Fibroblast of skin of right biceps (primary cell): ENCODE measurements around the gene HIVEP3.
A peak's percentile ranks its signal among the peaks of the same experiment; 100 is the strongest.

Experiments used
- DNase-seq: peaks from one replicate; pipeline ENCODE4 v3.0.0-alpha.2; 2013

Gene HIVEP3

GRCh38 chr1:41677620-41678019 lies 241.1 kb downstream of the HIVEP3 start:
- peak; percentile 60 for DNase-seq

DNA sequence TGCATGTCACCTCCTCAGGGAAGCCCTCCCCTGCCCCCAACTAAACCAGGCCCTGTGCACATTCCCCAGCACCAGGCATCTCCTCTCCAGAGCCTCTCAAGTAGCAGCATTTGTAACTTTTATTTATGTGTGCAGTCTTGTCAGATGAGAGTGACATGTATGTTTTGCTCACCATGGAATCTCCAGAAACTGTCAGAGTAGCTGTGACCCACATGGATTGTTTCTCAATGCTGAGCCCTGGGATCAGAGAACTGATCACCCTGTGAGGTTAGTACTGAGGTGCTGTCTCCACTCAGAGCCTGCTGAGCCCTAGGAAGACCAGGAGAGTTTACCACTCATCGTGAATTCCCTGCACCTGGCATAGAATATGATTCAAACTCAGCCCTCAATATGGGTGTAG lies 243.3 kb downstream of the HIVEP3 start:
- no peak for DNase-seq

DNA sequence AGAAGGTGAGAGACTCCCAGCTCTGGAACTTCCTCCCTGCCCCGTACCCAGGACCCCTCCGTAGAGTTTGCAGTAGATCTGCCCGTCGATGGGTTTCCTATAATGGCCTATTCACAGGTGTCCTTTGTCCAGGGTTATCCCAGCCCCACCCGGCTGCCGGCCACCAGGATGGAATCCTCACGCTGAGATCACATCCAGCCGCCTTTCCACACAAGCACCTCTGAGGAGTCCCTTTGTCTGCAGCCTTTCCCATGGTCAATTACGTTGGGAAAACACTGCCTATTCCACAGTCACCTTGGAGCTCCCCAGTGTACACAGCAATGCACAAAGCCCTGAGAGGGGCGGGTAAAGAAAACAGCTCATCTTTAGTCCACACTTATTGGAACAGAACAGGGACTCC lies 244.2 kb downstream of the HIVEP3 start:
- no peak for DNase-seq

DNA sequence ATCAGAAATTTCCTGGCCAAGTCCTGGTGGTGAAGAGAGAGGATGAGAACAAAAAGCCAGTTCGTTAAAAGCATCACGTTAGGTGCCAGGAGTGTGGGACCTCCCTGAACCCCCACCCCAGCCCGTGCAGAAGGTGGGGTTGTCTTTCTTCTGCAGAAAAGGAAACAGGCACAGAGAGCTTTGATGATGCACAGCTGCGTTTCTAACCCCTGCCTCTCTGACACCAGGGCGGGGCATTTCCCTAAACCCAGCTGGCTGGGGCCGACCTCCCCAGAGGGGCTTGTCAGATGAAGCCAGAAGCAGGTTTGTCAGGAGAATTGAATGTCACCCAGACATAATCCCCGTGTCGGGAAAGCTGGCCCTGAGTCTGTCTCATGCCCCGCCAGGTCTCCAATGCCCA lies 244.9 kb downstream of the HIVEP3 start:
- no peak for DNase-seq

DNA sequence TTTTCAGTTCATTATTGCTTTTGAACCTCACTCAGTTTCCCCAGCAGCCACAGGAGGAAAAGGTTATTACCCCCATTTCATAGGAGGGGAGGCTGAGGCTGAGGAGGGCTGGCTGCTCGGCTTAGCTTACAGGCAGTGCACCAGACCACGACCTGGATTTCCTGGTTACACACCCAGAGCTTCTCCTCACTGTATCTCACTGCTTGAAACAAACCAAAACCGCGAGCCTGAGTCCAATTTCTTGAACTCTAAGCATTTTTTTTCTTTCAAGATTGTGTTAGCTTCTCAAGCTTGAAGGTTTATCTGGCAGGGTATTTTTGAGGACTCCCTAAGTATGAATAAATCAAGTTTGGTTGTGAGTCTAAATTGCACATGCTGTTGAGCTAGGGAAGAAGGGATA lies 245.3 kb downstream of the HIVEP3 start:
- DNase-seq = peak; percentile 76

GRCh38 chr1:41672641-41673361 lies 245.9 kb downstream of the HIVEP3 start:
- peak; percentile 99 for DNase-seq

GRCh38 chr1:41672173-41672572 lies 246.5 kb downstream of the HIVEP3 start:
- DNase-seq = peak; percentile 82

DNA sequence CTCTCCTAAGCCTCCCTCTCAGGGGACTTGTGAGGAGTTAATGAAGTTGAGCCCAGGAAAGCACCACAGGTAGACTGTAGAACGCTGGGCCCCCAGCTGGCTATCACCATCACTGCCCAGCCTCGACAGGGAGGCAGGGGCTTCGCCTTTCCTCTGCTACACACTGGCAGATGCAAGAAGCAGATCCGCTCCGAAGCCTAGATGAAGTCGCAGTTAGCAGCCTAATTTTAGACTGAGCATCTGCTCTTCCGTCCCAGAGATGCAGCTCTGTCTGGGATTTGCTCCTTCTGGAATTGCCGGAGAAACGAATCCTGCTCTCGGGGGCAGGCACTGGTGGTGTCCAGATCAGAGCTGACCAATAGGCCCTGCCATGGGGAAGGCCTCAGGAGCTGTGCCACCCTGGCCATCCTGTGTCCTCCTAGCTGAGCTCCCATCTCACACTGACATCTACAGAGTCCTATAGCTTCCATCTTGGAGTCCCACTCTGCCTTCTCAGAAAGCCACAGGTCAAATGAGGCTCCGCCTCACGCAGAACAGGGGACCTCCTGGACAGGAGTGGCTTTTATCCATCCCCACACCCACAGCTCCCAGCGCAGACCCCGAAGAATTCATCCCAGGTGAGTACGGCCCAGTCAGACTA lies 247.5 kb downstream of the HIVEP3 start:
- no peak for DNase-seq

DNA sequence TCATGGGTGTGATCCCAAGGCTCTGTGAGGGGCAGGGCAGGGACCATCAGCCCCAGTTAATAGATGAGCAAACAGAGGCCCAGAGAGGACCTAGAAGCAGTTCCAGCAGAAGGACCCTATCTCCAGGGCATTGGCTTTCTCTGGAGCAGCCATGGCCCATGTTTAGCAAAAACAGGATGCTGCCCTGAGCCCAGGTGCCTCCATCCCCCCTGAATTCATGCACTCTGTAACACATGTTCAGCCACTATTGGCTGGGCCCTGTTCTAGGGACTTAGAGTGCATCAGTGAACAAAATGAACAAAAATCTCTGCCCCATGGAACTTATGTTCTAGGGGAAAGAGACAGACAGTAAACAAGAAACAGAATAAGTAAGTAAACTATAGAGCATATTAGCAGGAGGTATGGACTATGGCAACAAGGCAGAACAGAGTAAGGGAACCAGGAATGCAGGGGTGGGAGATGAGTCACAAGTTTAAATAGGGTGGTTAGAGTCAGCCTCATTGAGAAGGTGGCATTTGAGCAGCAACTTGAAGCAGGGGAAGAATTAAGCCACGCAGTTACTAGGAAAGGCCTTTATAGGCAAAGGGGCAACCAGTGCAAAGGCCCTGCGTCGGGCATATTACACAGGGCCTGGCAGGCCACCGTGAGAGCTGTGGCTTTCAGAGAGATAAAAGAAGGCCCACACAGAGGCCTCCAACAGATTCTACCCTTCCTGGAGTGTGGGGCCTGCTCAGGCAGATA lies 248.3 kb downstream of the HIVEP3 start:
- peak; percentile 89 for DNase-seq

GRCh38 chr1:41668967-41669366 lies 249.8 kb downstream of the HIVEP3 start:
- DNase-seq = no peak

GRCh38 chr1:41668054-41668660 lies 250.6 kb downstream of the HIVEP3 start:
- no peak for DNase-seq

DNA sequence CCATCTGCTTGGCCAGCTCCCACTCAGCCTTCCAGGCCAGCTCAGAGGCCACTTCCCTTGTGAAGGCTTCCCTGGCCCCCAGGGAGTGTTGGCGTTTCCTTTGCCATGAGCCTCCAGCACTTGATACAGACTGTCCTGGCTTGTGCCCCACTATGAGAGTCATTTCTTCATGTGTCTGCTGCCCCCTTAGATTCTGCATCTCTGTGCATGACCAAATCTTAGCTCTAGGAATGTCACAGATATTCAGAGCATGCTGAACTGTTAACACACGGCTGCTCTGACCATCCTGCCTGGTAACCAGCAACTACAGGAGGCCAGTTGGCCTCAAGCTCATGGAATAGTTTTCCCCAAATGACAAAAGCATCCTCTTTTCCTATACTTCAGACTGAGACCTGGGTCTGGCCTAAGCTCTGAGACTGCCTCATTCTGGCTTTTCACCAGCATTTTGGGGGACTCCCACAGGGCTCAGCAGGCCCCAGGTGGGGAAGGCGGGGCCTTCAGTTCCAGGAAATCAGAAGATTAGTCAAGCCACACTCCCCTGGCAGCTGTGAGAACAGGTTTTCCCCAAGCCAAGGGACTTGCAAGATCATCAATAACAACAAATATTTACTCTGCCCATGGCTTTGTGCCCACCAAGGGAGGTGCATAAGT lies 251.6 kb downstream of the HIVEP3 start:
- peak; percentile 70 for DNase-seq

DNA sequence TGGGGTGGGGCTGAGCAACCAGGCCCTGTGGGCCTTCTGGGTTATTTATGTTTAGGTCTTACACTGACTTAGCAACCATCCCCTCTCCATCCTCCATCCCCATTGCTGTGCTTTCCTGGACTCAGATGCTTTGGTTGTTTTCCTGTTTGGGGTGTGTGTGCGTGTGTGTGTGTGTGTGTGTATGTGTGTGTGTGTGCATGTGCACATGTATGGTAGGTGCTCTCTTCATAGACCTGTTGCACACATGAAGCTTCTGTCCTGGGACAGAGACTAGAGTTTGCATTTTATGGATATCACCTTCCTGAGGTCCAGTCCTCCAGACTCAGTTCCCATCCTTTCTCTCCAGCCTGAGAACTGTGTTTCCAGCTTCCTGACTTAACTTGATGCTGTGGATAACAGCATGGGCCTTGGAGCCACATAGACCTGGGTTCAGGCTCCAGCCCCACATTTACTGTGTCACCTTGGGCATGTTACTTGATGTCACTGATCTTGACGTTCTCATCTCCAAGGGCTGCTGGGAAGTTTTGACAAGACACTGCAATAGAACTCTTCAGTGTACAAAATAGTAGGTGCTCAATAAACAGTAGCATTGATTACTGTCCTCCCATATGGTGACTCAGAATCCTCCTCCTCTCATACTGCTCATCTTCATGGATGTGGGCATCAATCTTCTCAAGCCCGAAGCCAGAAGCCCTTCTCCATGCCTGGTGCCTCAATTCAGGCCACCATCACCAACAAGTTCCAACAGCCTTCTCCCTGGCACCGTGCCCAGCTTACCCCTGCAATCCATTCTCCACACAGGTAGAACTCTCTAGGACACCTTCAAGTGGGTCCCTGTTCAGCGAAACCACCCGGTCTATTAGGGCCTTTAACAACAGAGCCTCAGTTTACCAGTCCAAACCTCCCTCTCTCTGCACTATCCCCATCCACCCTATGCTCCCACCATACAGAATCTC lies 252.5 kb downstream of the HIVEP3 start:
- DNase-seq = no peak

GRCh38 chr1:41664861-41665640 lies 253.7 kb downstream of the HIVEP3 start:
- peak; percentile 89 for DNase-seq

GRCh38 chr1:41663671-41664400 lies 254.9 kb downstream of the HIVEP3 start:
- no peak for DNase-seq

GRCh38 chr1:41662765-41663437 lies 255.8 kb downstream of the HIVEP3 start:
- peak; percentile 81 for DNase-seq

- DNase-seq = peak; percentile 90
These were observed 256.5 kb downstream of the HIVEP3 start for GRCh38 chr1:41662061-41662764.

- no peak for DNase-seq
These were observed 257.2 kb downstream of the HIVEP3 start for GRCh38 chr1:41661428-41662060.
